KMS-11 (cell line): ENCODE data around the gene POLE3.

Source experiments
- H2AFZ ChIP-seq: fragments of 200-600 bp; sonication (generic); 2 replicates; pipeline ENCODE4 v1.6.1; 2016; ENCODE audit warnings: antibody characterized with exemption, mixed run types, low read depth
- H3K27ac ChIP-seq: fragments of 200-600 bp; sonication (generic); 2 replicates; pipeline ENCODE4 v1.6.1; 2016; ENCODE audit warnings: mild to moderate bottlenecking, mixed run types
- H3K27me3 ChIP-seq: fragments of 200-600 bp; sonication (generic); 2 replicates; pipeline ENCODE4 v1.6.1; 2017; ENCODE audit warnings: mild to moderate bottlenecking, low read depth, mixed run types, moderate library complexity; ENCODE audit not compliant: insufficient read depth
- H3K36me3 ChIP-seq: fragments of 200-600 bp; sonication (generic); 2 replicates; pipeline ENCODE4 v1.6.1; 2017; ENCODE audit warnings: mild to moderate bottlenecking, mixed run types; ENCODE audit not compliant: insufficient read depth
- H3K4me1 ChIP-seq: fragments of 200-600 bp; sonication (generic); 2 replicates; pipeline ENCODE4 v1.6.1; 2016; ENCODE audit warnings: mild to moderate bottlenecking, low read depth, mixed run types; ENCODE audit not compliant: poor library complexity, severe bottlenecking
- H3K4me2 ChIP-seq: fragments of 200-600 bp; sonication (generic); 2 replicates; pipeline ENCODE4 v1.7.0; 2016; ENCODE audit warnings: mild to moderate bottlenecking, mixed run types
- H3K4me3 ChIP-seq: fragments of 200-600 bp; sonication (generic); IDR thresholded peaks from 2 replicates; pipeline ENCODE4 v1.6.1; 2017; ENCODE audit warnings: low read depth, low read length, mixed read lengths; ENCODE audit not compliant: insufficient read depth
- H3K79me2 ChIP-seq: fragments of 200-600 bp; sonication (generic); 2 replicates; pipeline ENCODE4 v1.6.1; 2016; ENCODE audit warnings: low read depth, mixed run types; ENCODE audit not compliant: insufficient read depth
- H3K9ac ChIP-seq: fragments of 200-600 bp; sonication (generic); 2 replicates; pipeline ENCODE4 v1.6.1; 2016; ENCODE audit warnings: mild to moderate bottlenecking, mixed run types
- H4K20me1 ChIP-seq: fragments of 200-600 bp; sonication (generic); 2 replicates; pipeline ENCODE4 v1.6.1; 2016; ENCODE audit warnings: mild to moderate bottlenecking, mixed run types; ENCODE audit not compliant: insufficient read depth
- TF ChIP-seq, protein P1 (sequence below): fragments of 200-600 bp; sonication (generic); conservative IDR thresholded peaks from 2 replicates; pipeline ENCODE4 v1.6.1; 2017; ENCODE audit warnings: low read depth, mild to moderate bottlenecking, antibody characterized with exemption, low read length, moderate library complexity, mixed read lengths

Gene POLE3

DNA sequence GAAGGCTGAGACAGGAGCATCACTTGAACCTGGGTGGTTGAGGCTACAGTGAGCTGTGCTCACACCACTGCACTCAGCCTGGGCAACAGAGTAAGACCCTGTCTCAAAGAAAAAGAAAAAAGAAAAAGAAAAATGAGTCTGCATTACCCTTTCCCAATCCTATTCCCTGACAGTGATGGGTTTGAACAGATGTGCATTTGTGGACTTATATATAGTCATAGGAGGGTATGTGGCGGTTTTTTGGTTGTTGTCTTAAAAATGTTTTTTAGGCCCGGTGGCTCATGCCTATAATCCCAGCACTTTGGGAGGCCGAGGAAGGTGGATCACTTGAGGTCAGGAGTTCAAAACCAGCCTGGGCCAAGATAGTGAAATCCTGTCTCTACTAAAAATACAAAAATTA is 47.1 kb downstream of the POLE3 start:
- TF ChIP-seq, protein P1, sequence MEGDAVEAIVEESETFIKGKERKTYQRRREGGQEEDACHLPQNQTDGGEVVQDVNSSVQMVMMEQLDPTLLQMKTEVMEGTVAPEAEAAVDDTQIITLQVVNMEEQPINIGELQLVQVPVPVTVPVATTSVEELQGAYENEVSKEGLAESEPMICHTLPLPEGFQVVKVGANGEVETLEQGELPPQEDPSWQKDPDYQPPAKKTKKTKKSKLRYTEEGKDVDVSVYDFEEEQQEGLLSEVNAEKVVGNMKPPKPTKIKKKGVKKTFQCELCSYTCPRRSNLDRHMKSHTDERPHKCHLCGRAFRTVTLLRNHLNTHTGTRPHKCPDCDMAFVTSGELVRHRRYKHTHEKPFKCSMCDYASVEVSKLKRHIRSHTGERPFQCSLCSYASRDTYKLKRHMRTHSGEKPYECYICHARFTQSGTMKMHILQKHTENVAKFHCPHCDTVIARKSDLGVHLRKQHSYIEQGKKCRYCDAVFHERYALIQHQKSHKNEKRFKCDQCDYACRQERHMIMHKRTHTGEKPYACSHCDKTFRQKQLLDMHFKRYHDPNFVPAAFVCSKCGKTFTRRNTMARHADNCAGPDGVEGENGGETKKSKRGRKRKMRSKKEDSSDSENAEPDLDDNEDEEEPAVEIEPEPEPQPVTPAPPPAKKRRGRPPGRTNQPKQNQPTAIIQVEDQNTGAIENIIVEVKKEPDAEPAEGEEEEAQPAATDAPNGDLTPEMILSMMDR = no peak
- Histone ChIP-seq H3K4me1 (no peaks in the 10 kb centered on the region), H3K27ac (no peak overlapping the region), H3K9ac (no peak overlapping the region), H3K27me3 (no peaks in the 10 kb centered on the region), H3K36me3 (no peaks in the 10 kb centered on the region), H3K4me2 (no peak overlapping the region), H4K20me1 (no peaks in the 10 kb centered on the region), H2AFZ (no peak overlapping the region), H3K79me2 (no peaks in the 10 kb centered on the region), H3K4me3 (no peak overlapping the region)

DNA sequence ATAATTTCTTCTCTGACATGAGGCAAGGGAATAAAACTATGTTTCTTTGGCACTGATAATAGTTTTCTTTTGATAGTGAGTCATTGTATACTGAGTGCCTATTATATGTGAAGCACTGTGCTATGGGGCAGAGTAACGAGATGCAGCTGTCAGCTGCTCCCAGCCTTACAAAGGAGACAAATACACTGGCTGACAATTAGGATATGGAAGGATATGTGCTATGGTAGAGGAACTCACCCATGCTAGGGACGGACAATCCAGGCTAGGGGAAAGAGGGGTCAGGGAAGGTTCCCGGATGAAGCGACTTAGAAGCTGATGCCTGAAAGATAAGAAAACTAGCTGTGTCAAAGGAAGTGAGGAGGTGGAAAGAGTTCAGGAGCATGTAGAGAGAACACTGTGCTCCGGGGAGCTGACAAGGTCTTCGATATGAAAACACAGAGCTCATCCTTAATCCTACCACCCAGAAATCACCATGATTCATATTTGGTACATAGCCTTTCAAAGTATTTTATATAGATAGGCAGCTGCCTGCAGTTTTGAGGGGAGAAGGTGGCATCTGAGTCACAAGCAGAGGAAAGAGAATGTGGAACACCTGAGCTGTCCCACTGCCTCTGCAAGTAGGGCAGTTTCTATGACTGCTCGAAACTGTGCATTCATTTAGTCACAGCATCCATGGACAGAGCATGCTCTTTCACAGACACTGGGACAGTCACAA is 49.0 kb downstream of the POLE3 start:
- no peak overlapping the region for H3K9ac ChIP-seq
- H3K36me3 ChIP-seq = no peaks in the 10 kb centered on the region
- TF ChIP-seq, protein P1 = no peak
- no peaks in the 10 kb centered on the region for H3K79me2 ChIP-seq
- H3K4me1 ChIP-seq = no peaks in the 10 kb centered on the region
- no peaks in the 10 kb centered on the region for H4K20me1 ChIP-seq
- H2AFZ ChIP-seq = no peak overlapping the region
- H3K4me3 ChIP-seq = no peak overlapping the region
- H3K4me2 ChIP-seq = no peak overlapping the region
- H3K27ac ChIP-seq = no peak overlapping the region
- H3K27me3 ChIP-seq = no peaks in the 10 kb centered on the region

DNA sequence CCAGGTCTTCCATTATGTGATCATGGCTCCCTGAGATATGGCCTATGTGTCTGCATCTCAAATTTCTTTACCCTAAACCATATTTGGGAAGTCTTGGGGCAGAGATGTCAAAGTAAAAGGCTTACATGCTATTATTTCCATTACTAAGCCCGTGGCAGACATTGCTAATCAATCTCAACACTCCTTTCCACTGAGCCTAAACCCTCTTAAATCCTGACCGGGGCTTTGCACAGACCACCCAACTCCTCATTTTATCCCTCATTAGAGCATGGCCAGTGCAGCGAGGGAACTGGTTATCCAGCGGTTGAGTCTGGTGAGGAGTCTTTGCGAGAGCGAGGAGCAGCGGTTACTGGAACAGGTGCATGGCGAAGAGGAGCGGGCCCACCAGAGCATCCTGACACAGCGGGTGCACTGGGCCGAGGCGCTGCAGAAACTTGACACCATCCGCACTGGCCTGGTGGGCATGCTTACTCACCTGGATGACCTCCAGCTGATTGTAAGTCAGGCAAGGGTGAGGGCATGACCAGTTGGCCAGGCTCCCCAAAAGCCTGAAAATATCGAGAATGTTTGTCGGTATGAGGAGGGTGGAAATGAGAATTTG is 50.1 kb downstream of the POLE3 start:
- no peaks in the 10 kb centered on the region for H4K20me1 ChIP-seq
- H3K4me2 ChIP-seq = no peak overlapping the region

DNA sequence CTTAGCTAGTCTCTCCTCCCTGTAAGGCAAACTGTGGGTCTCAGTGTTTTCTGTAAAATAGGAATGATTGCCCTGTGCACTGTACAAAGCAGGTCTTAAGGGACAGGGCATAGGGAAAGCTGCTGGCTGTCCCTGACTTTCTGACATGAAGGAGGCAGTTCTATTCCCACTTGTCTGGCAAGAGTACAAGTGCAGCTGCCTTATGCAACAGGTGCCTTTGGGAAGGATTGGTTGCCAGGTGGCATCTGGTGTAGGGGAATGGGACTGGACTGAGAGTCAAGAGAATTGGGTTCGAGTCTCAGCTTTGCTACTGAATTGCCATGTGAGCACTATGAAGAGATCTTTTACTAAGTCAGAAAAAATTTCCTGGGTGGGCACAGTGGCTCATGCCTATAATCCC is 51.1 kb downstream of the POLE3 start:
- Histone ChIP-seq H3K79me2 (no peaks in the 10 kb centered on the region), H2AFZ (no peak overlapping the region), H3K4me1 (no peaks in the 10 kb centered on the region), H3K9ac (no peak overlapping the region), H3K36me3 (no peaks in the 10 kb centered on the region), H4K20me1 (no peaks in the 10 kb centered on the region), H3K4me2 (no peak overlapping the region), H3K27me3 (no peaks in the 10 kb centered on the region), H3K4me3 (no peak overlapping the region), H3K27ac (no peak overlapping the region)
- TF ChIP-seq, protein P1 = no peak

More for the DNA sequence above, 50.1 kb downstream of the POLE3 start:
- TF ChIP-seq, protein P1 = no peak
- H3K4me1 ChIP-seq = no peaks in the 10 kb centered on the region
- H3K79me2 ChIP-seq = no peaks in the 10 kb centered on the region
- H3K27ac ChIP-seq = no peak overlapping the region
- H3K36me3 ChIP-seq = no peaks in the 10 kb centered on the region
- no peak overlapping the region for H3K9ac ChIP-seq
- H3K4me3 ChIP-seq = no peak overlapping the region
- no peak overlapping the region for H2AFZ ChIP-seq
- no peaks in the 10 kb centered on the region for H3K27me3 ChIP-seq
